ENCODE measurements around the gene HELB. TPM values are rescaled to one million over a fixed set of nuclear protein-coding genes. Genes with fewer than 3 reads are reported as not detected.

HELB gene
- total and polyA plus RNA-seq, 2 of the 8 experiments (the other 6 are each of a cell fraction or from before 2014, with no cell fraction given): 1.8 to 7.6 TPM

GRCh38 chr12:66329941-66330340, 27.6 kb downstream of the HELB start:
- H3K27ac ChIP-seq (ENCODE audit: low read depth, low read length): no peak overlapping the region
- no peaks in the 10 kb centered on the region for H3K4me1 ChIP-seq (replicated peaks in 1 of 4; ENCODE audit: control insufficient read depth in 3 of 4, insufficient read depth in 4 of 4, low read length in 3 of 4)
- no peak overlapping the region for H2BK5ac ChIP-seq (ENCODE audit: low read depth, low read length)
- H3K14ac ChIP-seq (ENCODE audit: insufficient read length): no peak overlapping the region
- H4K5ac ChIP-seq (ENCODE audit: insufficient read length, low read depth, low read length): no peak overlapping the region
- no peak overlapping the region for H3K4ac ChIP-seq (replicated peaks; ENCODE audit: insufficient read length, low read depth, low read length)
- H3K4me2 ChIP-seq (ENCODE audit: insufficient read depth in 1 of 2, low read depth in 2 of 2, low read length in 2 of 2): no peak overlapping the region
- peaks cover 0 to 5% (median 0%) of the 10 kb centered on the region in 4 experiments; a peak in 1 of 8 replicates for H3K36me3 ChIP-seq (ENCODE audit: control insufficient read depth in 2 of 4, insufficient read depth in 4 of 4, low read length in 3 of 4)
- no peaks in the 10 kb centered on the region for H3K23me2 ChIP-seq (ENCODE audit: low read depth, low read length)
- no peak overlapping the region for H3K18ac ChIP-seq (ENCODE audit: extremely low read depth, low read length)
- no peak overlapping the region for H3K23ac ChIP-seq (ENCODE audit: insufficient read length)
- no peak overlapping the region for H3K56ac ChIP-seq (replicated peaks; ENCODE audit: insufficient read length, low read depth, low read length)
- 96% methylated on average over 5 of the region's 5 CpGs; no CpG with 5 or more reads in 1 of the 2 experiments for WGBS, 2 experiments (ENCODE audit: extremely low coverage in 1 of 2, insufficient coverage in 1 of 2, insufficient read length in 1 of 2, insufficient replicate concordance in 2 of 2, low coverage in 1 of 2, low lambda C conversion rate in 2 of 2, missing lambda C conversion rate in 1 of 2)
- H4K91ac ChIP-seq (replicated peaks; ENCODE audit: insufficient read length, low read length): no peak overlapping the region
- H3K79me1 ChIP-seq (ENCODE audit: low read depth, low read length): no peaks in the 10 kb centered on the region
- H2BK12ac ChIP-seq (ENCODE audit: low read depth, low read length): no peak overlapping the region
- no peak overlapping the region for H2AFZ ChIP-seq (ENCODE audit: low read length)
- POLR2A ChIA-PET (ENCODE audit: partially characterized antibody): no interaction called here
- H4K20me1 ChIP-seq (replicated peaks in 1 of 2; ENCODE audit: control insufficient read depth in 1 of 2, insufficient read depth in 2 of 2, low read length in 2 of 2): no peaks in the 10 kb centered on the region
- CTCF ChIA-PET (ENCODE audit: partially characterized antibody): no interaction called here
- peak overlapping the region in 1 of 4 experiments; percentile 11; a peak in 1 of 7 replicates for H3K9ac ChIP-seq (replicated peaks in 1 of 4; ENCODE audit: extremely low read depth in 1 of 4, low read depth in 3 of 4, low read length in 3 of 4)
- no peaks in the 10 kb centered on the region for H3K27me3 ChIP-seq (replicated peaks in 1 of 4; ENCODE audit: control insufficient read depth in 3 of 4, extremely low read depth in 1 of 4, insufficient read depth in 3 of 4, low read length in 3 of 4)
- H3K9me3 ChIP-seq (ENCODE audit: insufficient read depth in 2 of 2, low read depth in 1 of 2, low read length in 1 of 2): no peaks in the 10 kb centered on the region
- no peak overlapping the region for H4K8ac ChIP-seq (ENCODE audit: extremely low read depth, insufficient read depth, low read length)
- H3K4me3 ChIP-seq (ENCODE audit: extremely low read depth in 1 of 4, insufficient read depth in 2 of 4, low read depth in 3 of 4, low read length in 4 of 4): no peak overlapping the region
- DNase-seq (ENCODE audit: low read depth in 1 of 2, low spot score in 2 of 2): no peak
- H2AK5ac ChIP-seq (ENCODE audit: low read depth, low read length): no peak overlapping the region
- H2BK120ac ChIP-seq (replicated peaks; ENCODE audit: low read depth, low read length): no peak overlapping the region
- no peak for FAIRE-seq
- H2BK15ac ChIP-seq (ENCODE audit: low read length): no peak overlapping the region
- no peak overlapping the region for H2BK20ac ChIP-seq (ENCODE audit: low read length)
- H3K79me2 ChIP-seq (ENCODE audit: control insufficient read depth in 1 of 2, insufficient read depth in 2 of 2, low read length in 2 of 2): no peaks in the 10 kb centered on the region
- TF ChIP-seq MAX (IDR thresholded peaks at IDR 0.05) (no peak), TEAD4 (IDR thresholded peaks at IDR 0.05; ENCODE audit: low read depth, low read length) (no peak), SP4 (IDR thresholded peaks at IDR 0.05; ENCODE audit: low read length) (no peak), TAF7 (optimal IDR thresholded peaks at IDR 0.05; ENCODE audit: borderline replicate concordance, low read depth, low read length) (no peak), CBX5 (IDR thresholded peaks at IDR 0.05; ENCODE audit: low read depth, low read length) (no peak), TAF1 (IDR thresholded peaks at IDR 0.05; ENCODE audit: low read depth, low read length) (no peak), TCF12 (IDR thresholded peaks at IDR 0.05; ENCODE audit: low read depth, low read length) (no peak), CHD1 (IDR thresholded peaks at IDR 0.05; ENCODE audit: low read depth, low read length) (no peak), KDM1A (IDR thresholded peaks at IDR 0.05; ENCODE audit: borderline replicate concordance, low read length) (no peak), TBP (IDR thresholded peaks at IDR 0.05; ENCODE audit: low read depth, low read length) (no peak), USF2 (IDR thresholded peaks at IDR 0.05; ENCODE audit: low read length) (no peak), GABPA (IDR thresholded peaks at IDR 0.05; ENCODE audit: borderline replicate concordance, insufficient read depth, low read length) (no peak), PHF8 (conservative IDR thresholded peaks at IDR 0.05; ENCODE audit: low read depth, low read length) (no peak), ATF3 (IDR thresholded peaks at IDR 0.05; ENCODE audit: insufficient read depth, low read depth, low read length) (no peak)
